Measurements from ENCODE around the gene FAM181A. TPM values are rescaled to one million over a fixed set of nuclear protein-coding genes. Genes with fewer than 3 reads are reported as not detected.

Gene FAM181A
- total and polyA plus RNA-seq, 10 of the 15 experiments (the other 5 are each of a cell fraction or from before 2014, with no cell fraction given): not detected

- H3K4me3 ChIP-seq: no peak overlapping the region
- H3K79me2 ChIP-seq (ENCODE audit: control insufficient read depth, insufficient read depth, low read length): no peaks in the 10 kb centered on the region
- H3K36me3 ChIP-seq (ENCODE audit: control insufficient read depth in 2 of 2, insufficient read depth in 2 of 2, low read length in 1 of 2): no peaks in the 10 kb centered on the region
- H3K27ac ChIP-seq (ENCODE audit: control insufficient read depth, insufficient read depth): no peak overlapping the region
- H3K27me3 ChIP-seq (replicated peaks in 1 of 2; ENCODE audit: control insufficient read depth in 2 of 2, insufficient read depth in 2 of 2, low read length in 1 of 2): peaks cover 0 to 2% of the 10 kb centered on the region in 2 experiments; a peak in 2 of 4 replicates
- ChIA-PET CTCF (no interaction called here), POLR2A (no interaction called here), RAD21 (ENCODE audit: unreplicated experiment) (no interaction called here), SMC1A (ENCODE audit: uncharacterized antibody, unreplicated experiment) (no interaction called here)
- ATAC-seq (no peak), DNase-seq (ENCODE audit: low read depth, low spot score) (no peak), FAIRE-seq (no peak)
- H3K9me3 ChIP-seq (replicated peaks; ENCODE audit: control insufficient read depth, insufficient read depth, low read length): no peaks in the 10 kb centered on the region; the same call in 2 of the 3 replicates
- no peak overlapping the region for H2AFZ ChIP-seq (ENCODE audit: control insufficient read depth, low read depth, low read length)
- H3K4me1 ChIP-seq (ENCODE audit: control insufficient read depth, insufficient read depth, low read length): no peaks in the 10 kb centered on the region
- BruUV-seq (replicated peaks): no TSS peak
- H3K9ac ChIP-seq (ENCODE audit: control insufficient read depth, insufficient read depth, low read length): no peak overlapping the region
- intact Hi-C loops (cut with micrococcal nuclease; ENCODE audit: unreplicated experiment) (no loop called here), in situ Hi-C loops (cut with MboI) (no loop called here)
- H3K4me2 ChIP-seq (ENCODE audit: control insufficient read depth, insufficient read depth): no peak overlapping the region
- H4K20me1 ChIP-seq (ENCODE audit: control insufficient read depth, insufficient read depth): no peaks in the 10 kb centered on the region
- WGBS (ENCODE audit: insufficient coverage, insufficient replicate concordance, low lambda C conversion rate, missing lambda C conversion rate): 39% methylated on average over 8 of the region's 8 CpGs
- TF ChIP-seq CHD1 (IDR thresholded peaks at IDR 0.05; ENCODE audit: low read depth, low read length) (no peak), CTCF (IDR thresholded peaks at IDR 0.05 in 2 of 3, conservative IDR thresholded peaks at IDR 0.05 in 1 of 3; ENCODE audit: control insufficient read depth in 2 of 3, extremely low read depth in 1 of 3, insufficient read depth in 1 of 3, low read depth in 3 of 3, low read length in 3 of 3) (no peak), POU2F2 (IDR thresholded peaks at IDR 0.05; ENCODE audit: borderline replicate concordance, low read depth, low read length) (no peak), NRF1 (conservative IDR thresholded peaks at IDR 0.05; ENCODE audit: low read depth, low read length) (no peak), NR2C2 (IDR thresholded peaks at IDR 0.05; ENCODE audit: borderline replicate concordance, control insufficient read depth, insufficient read length, low read depth) (no peak), SMAD1 (IDR thresholded peaks at IDR 0.05; ENCODE audit: low read depth, partially characterized antibody) (no peak), PRDM15 (CRISPR knock-in tag; IDR thresholded peaks at IDR 0.05) (no peak), NFXL1 (IDR thresholded peaks at IDR 0.05; ENCODE audit: borderline replicate concordance) (no peak), ATF2 (IDR thresholded peaks at IDR 0.05; ENCODE audit: low read length) (no peak), BCLAF1 (IDR thresholded peaks at IDR 0.05) (no peak), EZH2 (IDR thresholded peaks at IDR 0.05; ENCODE audit: borderline replicate concordance, control insufficient read depth, low read depth, low read length) (no peak), MYB (IDR thresholded peaks at IDR 0.05; ENCODE audit: borderline replicate concordance, low read depth, low read length) (no peak), ESRRA (IDR thresholded peaks at IDR 0.05; ENCODE audit: low read length) (no peak), NR2C1 (IDR thresholded peaks at IDR 0.05) (no peak)
Observed at GRCh38 chr14:93878212-93878611, 48.9 kb upstream of the FAM181A start.
